ENCODE measurements around the gene TASOR2.

Gene TASOR2

DNA sequence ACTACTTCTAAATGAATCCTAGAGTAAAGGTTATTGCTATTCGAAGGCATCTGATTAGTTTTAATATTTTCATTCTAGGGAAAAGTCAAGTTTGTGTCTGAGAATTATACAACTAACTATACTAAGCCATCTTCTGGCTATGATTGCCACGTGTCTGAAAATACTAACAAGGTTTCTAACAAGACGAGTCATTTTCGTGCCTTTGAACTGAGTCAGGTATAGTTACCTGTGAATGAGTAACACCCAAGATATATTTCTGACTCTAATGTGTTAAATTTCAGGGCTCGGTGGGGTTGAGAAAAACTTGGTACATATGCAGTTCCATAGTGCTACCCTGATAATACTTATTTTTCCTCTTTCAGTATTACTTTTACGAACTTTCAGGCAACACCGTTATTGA, 35.5 kb downstream of the TASOR2 start:
- no peak for DNase-seq (ENCODE audit: low read depth)
- TF ChIP-seq, protein P1, sequence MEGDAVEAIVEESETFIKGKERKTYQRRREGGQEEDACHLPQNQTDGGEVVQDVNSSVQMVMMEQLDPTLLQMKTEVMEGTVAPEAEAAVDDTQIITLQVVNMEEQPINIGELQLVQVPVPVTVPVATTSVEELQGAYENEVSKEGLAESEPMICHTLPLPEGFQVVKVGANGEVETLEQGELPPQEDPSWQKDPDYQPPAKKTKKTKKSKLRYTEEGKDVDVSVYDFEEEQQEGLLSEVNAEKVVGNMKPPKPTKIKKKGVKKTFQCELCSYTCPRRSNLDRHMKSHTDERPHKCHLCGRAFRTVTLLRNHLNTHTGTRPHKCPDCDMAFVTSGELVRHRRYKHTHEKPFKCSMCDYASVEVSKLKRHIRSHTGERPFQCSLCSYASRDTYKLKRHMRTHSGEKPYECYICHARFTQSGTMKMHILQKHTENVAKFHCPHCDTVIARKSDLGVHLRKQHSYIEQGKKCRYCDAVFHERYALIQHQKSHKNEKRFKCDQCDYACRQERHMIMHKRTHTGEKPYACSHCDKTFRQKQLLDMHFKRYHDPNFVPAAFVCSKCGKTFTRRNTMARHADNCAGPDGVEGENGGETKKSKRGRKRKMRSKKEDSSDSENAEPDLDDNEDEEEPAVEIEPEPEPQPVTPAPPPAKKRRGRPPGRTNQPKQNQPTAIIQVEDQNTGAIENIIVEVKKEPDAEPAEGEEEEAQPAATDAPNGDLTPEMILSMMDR (IDR thresholded peaks at IDR 0.05; ENCODE audit: control insufficient read depth, extremely low read depth, insufficient read depth), result no peak
- H3K4me3 ChIP-seq (ENCODE audit: low read depth, low read length), result no peak overlapping the region

DNA sequence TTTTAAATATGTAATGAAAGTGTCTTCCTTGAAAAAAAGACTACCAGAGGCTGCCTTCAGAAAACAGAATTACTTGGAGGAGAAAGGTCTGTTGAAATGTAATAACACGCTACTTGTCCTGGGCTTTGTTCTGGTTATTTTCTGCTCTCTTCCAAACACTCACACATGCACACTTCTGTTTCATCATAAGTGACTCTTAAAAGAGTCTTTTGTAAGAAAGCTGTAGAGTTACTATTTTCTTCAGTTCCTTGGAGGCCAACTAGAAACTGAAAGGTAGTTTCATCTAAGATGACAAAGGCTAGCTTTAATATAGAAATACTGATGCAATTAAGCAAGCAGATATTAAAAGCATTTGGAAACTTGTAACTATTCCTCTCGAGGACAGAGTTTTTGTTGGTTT, 39.1 kb downstream of the TASOR2 start:
- no peak for DNase-seq (ENCODE audit: low read depth)
- TF ChIP-seq, protein P1 (IDR thresholded peaks at IDR 0.05; ENCODE audit: control insufficient read depth, extremely low read depth, insufficient read depth), result no peak
- no peak overlapping the region for H3K4me3 ChIP-seq (ENCODE audit: low read depth, low read length)

DNA sequence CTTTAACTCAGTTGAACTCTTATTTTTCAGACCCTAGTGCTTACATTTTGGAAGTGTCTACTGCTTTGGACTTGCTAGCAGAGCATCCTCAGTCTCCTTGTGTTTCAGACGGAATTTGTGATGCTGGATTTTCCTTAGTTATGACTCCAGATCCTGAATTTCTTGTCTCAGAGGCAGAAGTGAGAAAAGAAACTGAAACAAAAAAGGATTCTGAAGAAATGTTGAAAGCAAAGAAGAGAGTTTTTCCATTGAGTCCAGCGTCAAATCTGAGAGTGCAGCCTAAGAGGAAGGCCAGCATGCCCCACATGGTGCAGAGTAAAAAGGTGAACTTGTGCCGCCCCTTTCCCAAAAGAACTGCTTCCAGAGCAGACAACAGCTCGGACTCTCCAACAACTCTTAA, 46.1 kb downstream of the TASOR2 start:
- TF ChIP-seq, protein P1 (IDR thresholded peaks at IDR 0.05; ENCODE audit: control insufficient read depth, extremely low read depth, insufficient read depth), result no peak
- no peak for DNase-seq (ENCODE audit: low read depth)
- H3K4me3 ChIP-seq (ENCODE audit: low read depth, low read length), result no peak overlapping the region

DNA sequence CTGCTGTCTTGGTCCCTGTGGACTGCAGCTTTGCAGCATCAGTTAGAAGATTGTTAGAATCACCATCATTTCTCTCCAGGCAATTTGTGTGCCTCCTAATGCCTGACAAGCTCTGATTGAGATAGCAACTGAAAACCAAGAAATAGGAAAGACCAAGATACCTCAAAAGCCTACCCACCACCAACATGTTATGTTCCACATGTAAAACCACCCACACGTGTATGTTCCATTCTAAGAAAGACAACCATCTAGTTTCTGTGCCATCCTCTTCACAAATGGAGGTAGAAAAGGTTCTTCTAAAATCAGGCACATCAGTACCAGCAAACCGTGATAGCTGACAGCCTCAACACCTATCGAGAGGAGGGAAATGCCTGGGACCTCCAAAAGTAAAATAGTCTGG, 46.9 kb downstream of the TASOR2 start:
- no peak overlapping the region for H3K4me3 ChIP-seq (ENCODE audit: low read depth, low read length)
- TF ChIP-seq, protein P1 (IDR thresholded peaks at IDR 0.05; ENCODE audit: control insufficient read depth, extremely low read depth, insufficient read depth), result no peak
- DNase-seq (ENCODE audit: low read depth), result no peak

DNA sequence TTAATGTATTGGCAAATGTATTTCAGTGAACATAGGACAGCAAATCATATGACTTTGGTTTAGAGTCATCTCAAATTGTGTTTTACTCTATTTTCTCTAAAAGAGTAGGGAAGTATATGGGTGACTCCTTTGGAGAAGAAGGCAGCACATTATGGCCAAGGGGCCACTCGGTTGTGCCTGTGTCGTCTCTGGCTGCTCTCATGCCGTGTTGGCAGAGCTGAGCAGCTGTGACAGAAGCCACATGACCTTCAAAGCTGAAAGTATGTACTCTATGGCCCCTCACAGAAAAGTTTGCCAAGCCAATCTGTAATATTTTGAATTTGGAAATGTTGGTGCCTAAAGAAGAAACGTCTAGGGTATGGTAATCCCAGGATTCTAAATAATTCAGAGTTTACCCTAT, 47.5 kb downstream of the TASOR2 start:
- no peak for DNase-seq (ENCODE audit: low read depth)
- TF ChIP-seq, protein P1 (IDR thresholded peaks at IDR 0.05; ENCODE audit: control insufficient read depth, extremely low read depth, insufficient read depth), result no peak
- H3K4me3 ChIP-seq (ENCODE audit: low read depth, low read length), result no peak overlapping the region

All from LNCaP clone FGC (cell line).